NCI-H1417 treated with DMSO at 0.1 percent for 48 hours (cell line): Measurements from ENCODE around the gene DDX41.

Experiments
- DNase-seq: peaks from one replicate; lab custom pipeline; 2025; lab: John Stamatoyannopoulos, UW

Gene DDX41

DNA sequence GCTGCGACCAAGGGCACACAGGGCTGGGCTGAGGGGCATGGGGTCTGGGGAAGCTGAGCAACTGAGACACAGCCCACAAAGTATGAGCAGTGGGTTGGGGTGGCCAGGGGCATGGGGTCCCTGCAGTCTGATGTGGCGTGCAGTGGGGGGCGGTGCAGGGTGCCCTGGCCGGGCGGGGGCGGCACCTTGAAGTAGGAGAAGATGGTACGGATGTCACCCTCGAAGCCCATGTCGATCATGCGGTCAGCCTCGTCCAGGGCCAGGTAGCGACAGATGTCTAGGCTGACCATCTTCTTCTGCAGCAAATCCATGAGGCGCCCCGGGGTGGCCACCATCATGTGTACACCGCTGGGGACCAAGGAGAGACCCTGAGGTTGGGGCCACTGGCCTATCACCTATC lies 3.3 kb downstream of the DDX41 start:
- DNase-seq: no peak

DNA sequence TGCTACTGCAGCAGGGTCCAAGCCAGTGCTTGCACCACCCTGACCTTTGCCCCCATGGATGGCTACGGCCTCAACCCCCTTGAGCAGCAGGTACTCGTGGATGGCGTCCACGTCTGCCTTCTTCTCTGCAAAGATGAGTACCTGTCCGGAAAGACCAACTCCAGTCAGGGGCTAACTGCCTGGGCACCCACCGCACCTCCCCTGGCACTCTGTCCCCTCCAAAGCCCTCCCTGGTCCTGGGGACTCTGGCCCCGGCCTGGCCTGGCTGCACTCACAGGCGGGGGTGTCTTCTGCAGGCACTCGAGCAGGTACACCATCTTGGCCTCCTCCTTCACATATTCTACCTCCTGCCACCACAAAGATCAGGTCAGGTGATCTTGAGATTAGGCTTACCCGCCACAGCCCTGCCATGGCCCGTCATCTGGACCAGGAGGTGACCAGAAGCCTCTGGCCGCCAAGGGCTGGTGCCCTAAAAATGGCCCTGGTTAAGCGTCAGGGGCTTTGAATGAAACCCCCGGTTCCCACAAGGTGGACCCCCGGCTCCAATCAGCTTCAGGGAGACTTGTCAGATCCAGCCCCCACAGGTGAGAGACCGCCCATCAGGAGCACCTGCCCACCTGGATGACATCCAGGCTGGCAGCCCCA lies 3.9 kb downstream of the DDX41 start:
- no peak for DNase-seq

DNA sequence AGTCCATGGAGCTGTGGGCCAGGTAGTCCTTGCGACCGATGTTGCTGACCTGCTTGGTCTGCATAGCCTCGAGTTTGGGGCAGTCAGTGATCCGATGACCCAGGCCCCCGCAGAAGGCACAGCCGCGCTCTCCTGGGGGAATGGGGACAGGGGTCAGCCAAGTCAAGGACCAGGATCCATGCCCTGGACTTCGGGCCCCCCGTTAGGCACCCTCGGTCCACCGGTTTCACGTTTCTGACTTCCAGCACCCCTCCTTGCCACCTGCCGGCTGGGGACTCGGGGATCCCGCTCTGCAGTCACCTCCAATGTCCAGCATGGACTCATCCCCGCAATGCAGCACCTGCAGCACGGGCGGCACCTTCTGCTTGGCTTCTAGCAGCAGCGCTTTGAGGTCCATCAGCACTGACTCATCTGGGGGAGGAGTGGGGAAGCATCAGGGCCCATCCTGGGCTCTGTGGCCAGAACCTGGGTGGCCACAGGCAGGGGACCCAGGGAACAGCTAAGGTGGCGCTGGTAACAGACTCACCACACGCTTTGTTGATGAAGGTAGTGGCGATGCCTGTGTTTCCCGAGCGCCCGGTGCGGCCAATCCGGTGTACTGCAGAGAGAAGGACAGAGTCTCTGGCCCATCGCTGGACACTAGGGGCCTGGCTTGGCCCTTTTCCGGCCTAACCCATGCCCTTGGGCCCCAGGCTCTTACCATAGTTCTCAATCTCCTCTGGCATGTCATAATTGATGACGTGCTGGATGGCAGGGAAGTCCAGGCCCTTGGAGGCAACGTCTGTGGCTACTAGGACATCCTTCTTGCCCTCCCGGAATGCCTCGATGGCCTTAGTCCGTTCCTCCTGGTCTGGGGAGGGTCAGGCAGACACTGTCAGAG lies 4.7 kb downstream of the DDX41 start:
- DNase-seq: no peak

DNA sequence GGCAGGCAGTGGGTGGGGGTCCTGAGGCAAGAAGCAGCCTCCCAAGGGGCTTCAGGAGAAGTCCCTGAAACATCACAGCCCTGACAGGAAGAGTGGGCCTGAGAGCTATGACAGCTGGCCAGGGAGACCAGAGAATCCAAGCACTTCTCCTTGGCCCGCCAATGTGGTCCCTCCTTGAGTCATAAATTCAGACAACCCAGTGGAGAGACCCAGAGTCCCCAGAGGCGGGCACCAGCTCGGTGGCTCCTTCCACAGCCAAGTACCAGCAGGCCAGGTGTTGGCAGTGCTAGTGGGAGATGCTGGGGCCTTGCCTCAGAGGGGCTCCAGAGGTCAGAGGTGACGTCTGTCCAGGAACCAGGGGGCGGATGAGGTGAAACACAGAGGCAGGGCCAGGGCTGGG lies 5.6 kb downstream of the DDX41 start:
- DNase-seq: no peak

DNA sequence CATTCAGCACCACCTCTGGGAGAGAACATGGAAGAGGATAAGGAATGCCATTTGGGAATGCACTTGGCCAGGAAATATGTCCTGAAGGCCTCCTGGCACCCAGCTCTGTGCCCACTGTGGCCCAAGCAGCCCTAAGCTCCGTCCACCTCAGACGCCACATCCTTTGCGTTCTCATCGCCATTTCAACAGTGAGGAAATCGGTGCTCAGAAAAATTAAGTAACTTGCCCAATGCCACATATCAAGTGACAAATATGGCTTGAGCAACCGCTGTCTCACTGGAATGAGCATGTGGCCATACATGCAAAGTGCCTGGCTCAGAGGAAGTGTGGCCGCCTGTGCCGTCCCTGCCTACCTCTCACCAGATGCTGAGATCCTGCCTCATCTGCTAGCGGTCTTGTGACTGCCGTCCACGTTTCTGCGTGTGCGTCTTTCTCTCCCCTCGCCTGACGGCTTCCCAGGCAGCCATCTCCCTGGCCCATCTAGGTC lies 6.2 kb downstream of the DDX41 start:
- no peak for DNase-seq

DNA sequence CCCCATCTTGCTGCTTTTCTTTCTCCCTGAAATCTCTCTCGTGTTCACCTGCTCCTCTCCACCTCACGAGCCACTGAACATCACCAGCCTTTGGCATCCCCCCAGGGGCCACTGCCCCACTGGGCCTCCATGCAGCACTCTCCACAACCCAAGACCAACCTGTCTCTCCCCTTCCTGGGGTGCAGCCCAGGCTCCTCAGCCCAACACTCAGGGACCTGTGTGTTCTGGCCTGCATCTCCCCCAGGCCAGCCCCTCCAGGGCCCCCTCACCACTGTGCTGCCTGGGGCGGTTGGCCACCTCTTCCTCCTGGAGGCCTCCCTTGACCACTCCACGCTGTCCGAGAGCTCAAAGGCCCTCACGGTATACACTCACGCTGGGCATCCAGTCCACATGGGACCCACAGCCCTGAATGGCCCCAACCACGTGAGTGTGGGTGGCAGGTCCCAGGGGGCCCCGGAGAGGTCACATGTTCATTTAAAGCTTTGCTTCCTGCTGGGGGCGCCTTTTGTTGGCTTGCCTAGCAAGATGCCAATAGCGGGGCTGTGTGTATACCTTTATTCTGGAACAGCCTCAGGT lies 6.7 kb downstream of the DDX41 start:
- DNase-seq: no peak

DNA sequence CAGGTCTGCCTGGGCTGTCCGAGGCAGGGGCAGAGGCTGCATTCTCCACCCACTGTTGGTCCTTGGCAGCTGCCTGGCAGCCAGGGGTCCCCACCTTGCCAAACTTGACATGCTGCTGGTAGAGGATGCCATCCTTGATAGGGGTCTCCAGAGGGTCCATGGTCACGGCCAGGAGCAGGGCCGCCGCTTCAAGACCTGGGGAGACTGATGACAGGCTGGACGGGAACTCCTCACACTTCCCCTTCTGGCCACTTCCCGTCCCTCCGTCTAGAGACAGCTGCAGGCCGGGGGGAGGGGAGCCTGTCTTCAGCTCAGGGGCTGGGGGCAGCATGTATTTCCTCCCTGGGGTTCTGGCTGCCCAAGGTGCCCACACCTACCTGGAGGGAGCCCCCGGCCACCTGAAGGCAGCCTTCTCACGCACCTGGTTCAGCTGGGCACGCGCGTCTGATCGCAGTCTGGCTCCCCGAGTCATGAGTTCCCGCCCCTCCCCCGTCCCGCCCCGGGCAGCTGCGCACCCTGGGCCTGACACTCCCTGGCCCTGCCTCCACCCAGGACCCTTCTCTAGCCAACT lies 7.3 kb downstream of the DDX41 start, which contains the start of gene DOK3:
TSS of gene DOK3 (minus strand) at position 446 of the 571 bp plus-strand sequence. CDS start at position 160, 286 bp downstream.
- DNase-seq: no peak

DNA sequence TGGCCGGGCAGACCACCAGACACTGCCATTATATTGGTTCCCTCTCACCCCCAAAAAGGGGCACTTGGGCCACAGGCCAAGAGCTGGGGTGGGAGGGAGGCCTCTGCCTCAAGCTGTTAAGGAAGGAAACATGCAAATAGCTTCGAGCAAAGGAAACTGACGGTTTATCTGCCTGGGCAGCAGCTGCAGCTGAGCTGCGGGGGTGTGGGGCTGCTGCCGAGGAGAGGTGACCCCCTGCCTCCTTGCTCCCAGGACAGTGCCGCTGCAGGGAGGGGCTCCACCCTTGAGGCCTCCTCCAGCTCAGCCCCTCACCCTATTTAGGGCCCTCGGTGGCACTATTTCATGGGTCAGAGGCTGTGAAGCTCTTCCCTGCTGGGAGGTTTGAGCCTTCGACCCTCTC lies 7.9 kb downstream of the DDX41 start:
- no peak for DNase-seq

DNA sequence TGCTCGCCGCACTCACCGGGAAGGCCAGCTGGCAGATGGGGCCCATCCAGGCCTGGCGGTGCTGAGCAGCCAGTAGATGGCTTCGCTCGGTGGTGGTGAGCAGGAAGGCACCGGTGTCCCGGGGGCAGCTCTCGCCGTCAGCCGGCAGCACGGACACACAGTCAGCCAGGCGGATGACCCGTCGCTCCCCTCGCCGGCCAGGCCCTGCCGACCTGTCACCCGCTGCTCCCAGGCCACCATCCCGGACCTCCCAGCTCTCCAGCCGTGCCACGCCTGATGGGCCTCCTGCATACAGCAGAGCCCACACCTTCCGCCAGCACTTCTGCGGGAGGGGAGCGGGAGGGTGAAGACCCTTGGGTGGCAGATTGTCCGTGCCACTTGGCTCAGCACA lies 8.5 kb downstream of the DDX41 start:
- no peak for DNase-seq

DNA sequence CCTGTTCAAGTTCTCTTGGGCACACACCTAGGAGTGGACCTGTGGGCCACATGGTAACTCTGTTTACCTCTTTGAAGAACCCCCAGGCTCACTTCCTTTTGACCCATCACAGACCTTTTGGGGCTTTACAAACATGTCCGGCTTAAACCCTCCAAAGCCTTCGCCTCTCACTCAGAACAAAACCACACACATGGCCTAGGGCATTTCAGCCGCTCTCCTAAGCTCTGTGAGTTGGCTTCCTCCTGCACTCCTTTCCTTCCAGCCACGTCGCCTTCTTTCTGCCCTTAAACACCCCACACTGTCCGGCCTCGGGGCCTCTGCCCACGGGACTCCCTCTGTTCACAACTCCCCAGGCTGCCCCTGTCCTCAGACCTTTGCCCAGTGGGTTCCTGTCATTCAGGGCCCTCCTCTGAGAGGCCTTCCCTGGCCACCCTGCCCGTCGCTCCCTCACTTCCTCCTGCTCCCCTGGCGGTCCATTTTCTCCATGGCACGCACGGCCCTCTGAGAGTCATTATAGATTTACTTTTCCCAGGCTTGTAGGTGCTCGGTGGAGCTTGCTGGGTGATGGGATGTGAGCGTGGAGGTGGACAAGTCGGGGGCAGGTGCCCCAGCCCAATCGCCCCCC lies 9.1 kb downstream of the DDX41 start:
- DNase-seq: no peak

DNA sequence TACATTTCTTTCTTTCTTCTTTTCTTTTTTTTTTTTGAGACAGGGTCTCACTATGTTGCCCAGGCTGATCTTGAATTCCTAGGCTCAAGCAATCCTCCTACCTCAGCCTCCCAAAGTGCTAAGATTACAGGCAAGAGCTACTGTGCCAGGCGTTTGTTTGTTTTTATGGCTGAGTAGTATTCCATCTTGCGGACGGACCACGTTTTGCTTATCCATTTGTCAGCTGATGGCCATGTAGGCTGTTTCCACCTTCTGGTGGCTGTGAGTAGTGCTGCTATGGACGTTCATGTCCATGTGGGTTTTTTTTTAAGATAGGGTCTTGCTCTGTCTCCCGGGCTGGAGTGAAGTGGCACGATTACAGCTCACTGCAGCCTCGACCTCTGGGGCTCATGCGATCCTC lies 9.6 kb downstream of the DDX41 start:
- DNase-seq: no peak

DNA sequence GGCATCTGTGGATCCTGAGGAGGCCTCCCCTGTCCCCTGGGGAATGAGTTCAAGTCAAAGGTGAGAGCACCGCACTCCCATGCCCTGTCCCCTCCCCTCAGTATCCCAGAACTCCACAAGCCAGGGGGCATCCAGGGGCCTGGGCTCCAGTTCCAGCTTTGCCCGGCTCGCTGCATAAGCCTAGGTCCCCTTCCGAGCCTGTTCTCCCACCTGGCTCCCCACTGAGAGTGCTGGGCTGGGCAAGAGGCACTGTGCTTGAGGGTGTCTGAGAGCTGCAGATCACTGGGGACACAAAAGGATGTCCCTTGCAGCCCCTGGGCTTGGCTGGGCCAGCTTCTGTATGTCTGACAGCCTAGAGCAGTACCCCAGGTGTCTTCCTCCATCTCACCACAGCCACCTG lies 11.7 kb downstream of the DDX41 start:
- DNase-seq: no peak

DNA sequence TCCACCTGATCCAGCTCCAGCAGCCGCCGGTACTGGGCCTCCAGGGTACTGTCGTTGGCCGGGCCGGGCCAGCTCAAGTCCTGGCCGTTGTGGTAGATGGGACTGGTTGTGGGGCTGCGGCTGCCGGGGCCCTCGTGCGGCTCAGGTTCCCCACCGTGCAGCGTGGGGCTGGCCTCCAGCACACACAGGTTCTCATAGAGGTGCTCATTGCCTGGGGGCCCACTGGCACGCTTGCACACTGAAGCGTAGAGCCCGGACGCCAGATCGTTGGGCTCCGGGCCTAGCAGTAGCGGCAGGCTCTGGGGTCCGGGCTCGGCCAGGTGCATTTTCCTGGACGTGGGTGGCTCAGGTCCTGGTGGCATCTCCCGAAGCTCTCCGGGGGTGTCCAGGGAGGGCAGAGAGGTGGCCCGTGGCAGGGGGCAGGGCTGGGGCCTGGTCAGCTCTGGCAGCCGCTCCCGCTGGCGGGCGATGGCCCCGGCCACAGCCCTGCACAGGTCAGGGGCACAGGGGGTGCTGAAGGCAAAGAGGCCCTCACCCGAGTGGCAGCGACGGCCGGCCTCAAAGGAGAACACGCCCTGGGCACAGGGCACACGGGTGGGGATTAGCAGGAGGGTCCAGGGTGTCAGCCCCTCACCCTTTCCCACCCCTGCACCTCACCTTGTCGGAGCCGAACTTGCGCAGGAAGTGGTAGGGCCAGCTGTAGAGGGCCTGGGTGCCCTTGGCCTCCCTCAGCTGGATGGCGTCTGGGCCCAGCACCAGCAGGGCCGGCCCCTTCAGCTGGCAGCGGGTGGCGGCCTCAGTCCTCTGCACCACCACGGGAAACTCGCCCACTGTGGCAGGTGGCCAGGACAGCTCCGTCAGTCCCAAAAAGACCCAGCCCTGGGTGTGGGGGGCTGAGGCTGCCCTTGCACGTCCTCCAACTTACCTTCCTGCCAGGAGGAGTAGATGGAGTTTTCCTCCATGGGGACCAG lies 12.4 kb downstream of the DDX41 start:
- DNase-seq: no peak

DNA sequence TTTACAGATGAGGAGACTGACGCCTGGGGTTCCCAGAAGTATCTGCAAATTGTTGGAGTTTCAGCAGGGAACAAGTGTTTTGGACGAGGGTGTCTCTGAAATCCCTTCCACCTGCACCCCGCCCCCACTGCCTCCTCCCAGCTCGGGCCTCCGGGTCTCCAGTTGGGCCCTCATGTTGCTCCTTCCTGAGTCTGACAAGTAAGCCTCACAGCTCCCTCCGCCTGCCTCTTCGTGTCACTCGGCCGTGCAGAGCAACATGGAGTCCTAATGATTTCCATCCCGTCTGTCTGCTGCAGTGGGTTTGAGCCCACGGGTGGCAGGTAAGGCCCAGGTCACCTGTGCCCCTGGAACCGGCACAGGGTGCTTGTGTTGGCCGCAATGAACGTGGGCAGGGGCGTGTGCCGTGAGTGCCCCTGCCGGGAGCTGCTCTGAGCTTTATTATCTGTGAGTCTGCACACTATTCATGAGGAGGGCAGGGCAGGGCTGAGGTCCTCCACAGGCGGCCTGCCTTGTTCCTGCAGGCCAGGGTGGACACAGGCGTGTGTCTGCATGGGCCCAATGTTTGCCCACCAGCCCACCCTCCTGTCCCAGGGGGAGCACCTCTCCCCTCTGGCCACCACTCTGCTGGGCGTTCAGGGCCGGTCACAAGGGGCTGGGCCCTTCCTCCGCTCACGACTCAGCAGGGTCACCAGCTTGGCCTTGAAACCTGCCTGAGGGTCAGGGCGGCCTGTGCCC lies 13.2 kb downstream of the DDX41 start:
- no peak for DNase-seq

DNA sequence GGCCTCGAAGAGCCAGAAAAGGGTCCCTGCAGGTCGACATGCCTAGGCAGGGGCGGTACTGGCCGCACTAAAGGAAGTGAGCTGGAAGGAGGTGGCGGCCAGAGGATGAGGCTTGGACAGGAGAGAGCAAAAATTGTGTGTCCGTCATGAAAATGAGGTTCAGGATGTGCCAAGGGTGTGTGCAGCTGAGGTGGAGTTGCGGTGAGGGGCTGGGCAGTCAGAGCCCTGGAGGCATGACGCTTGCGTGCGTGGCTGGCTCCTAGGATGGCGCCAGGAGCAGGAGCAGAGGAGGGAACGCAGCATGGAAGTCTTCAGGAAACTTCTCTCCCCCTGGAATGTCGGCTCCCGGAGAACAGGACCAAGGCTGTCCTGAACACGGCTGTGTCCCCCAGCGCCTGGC lies 13.9 kb downstream of the DDX41 start:
- DNase-seq: no peak

DNA sequence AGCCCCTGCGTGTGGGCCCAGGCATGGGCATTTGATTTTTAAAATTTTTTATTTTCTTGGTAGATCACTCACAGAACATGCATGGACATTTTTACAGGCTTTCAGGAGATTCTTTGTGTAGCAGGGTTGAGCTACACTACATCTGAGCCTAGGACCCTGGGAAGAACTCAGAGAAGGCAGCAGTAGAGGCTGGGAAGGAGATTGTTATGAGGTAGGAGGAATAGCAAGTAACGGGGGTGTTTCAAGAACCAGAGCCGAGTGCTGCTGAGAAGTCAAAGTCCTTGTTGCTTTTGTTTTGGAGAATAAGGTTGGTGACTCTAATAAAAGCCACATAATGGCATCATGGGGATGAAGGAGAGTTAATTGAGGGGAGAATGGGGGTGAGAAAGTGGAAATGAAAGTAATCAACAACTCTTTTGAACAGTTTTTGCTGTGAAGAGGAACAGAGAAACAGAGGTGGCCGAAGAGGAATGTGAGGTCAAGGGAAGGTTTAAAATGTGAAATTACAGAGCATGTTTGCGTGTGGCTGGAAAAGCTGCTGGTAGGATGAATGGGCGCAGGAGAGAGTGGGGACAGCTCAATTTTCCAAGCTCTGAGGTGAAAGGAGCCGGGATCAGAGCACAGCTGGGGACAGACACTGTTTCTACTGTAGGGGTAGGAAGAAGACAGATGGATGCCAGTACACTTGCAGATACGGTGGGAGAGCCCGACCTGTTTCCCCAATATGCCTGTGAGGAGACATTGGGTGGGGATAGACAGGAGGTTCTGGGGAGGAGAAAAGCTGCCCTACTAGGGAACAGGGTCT lies 14.7 kb downstream of the DDX41 start:
- DNase-seq: no peak

DNA sequence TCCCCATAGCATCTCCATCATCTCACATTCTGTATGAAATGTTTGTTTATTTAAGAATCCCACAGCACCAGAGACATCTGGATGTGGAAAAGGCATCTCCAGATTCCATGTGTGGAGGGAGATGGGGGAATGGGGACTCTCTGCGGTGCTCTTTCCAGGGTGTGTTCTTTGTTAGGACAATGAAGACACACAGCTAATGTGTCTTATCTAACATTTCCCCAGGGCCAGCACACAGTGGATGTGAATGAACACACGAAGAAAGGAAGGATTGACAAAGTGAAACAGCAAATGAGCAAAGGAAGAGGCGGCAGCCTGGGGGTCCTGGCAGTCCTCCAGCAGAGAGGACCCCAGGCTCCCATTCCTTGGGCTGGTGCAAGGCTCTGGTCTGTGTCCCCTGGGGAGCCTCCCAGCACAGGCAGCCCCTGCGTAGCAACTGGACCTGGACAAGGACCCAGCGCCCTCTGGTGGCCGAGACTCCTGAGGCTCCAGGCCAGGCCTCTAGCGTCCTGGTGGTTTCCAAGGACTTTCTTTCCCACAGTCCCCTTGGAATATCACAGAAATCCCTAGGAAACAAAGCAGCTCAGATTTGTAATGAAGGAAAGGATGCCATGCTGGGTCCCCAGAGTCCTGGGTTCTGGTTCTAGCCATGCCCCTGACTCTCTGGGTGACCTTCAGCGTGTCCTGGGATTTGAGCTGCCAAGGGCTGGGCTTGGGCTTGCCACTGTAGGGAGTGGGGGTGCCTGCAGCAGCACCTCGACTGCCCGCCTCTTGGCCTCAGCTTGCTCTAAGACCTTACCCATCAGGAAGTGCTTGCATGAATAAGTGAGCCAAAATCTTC lies 15.9 kb downstream of the DDX41 start:
- peak; percentile 5 for DNase-seq

DNA sequence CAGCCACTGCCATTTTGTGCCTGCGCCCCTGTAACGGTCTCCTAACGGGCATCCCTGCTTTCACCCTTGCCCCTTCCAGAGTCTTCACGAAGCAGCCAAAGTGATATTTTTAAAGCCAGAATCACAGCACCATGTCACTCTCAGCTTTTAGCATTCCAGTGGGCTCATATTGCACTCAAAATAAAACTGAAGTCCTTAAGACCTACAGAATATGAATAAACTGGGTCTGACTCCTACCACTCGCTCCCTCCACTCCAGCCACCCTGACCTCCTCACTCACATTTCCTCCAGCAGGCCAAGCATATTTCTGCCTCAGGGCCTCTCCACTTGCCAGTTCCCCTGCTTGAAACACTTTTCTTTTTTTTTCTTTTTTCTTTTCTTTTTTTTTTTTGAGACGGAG lies 16.9 kb downstream of the DDX41 start:
- no peak for DNase-seq
